Cerebellar cortex (tissue), 1 donor: ENCODE measurements around the gene PHF2.
"Not testable (repeated sequence)": the region's sequence is repeated elsewhere in the genome, so short reads cannot be mapped to it uniquely, and the experiment has no call there.

Experiments used
- DNase-seq: peaks from one replicate; pipeline ENCODE4 v3.0.0-alpha.2; 2015; ENCODE audit warnings: low spot score

Gene PHF2

GRCh38 chr9:93665637-93666438, 89.5 kb downstream of the PHF2 start:
- no peak for DNase-seq

- DNase-seq = not testable (repeated sequence)
Observed at GRCh38 chr9:93666439-93666784, 90.0 kb downstream of the PHF2 start.

- no peak for DNase-seq
Observed at GRCh38 chr9:93667006-93667405, 90.6 kb downstream of the PHF2 start.

GRCh38 chr9:93667627-93668026, 91.2 kb downstream of the PHF2 start:
- DNase-seq = no peak

GRCh38 chr9:93668261-93668871, 92.0 kb downstream of the PHF2 start:
- no peak for DNase-seq

- no peak for DNase-seq
Observed at GRCh38 chr9:93669116-93669957, 93.0 kb downstream of the PHF2 start.

- no peak for DNase-seq
Observed at GRCh38 chr9:93669958-93670207, 93.5 kb downstream of the PHF2 start.

- DNase-seq = no peak
Observed at GRCh38 chr9:93670208-93671019, 94.0 kb downstream of the PHF2 start.

GRCh38 chr9:93671020-93671338, 94.6 kb downstream of the PHF2 start:
- DNase-seq = no peak

GRCh38 chr9:93672330-93673020, 96.1 kb downstream of the PHF2 start:
- not testable (repeated sequence) for DNase-seq

GRCh38 chr9:93673021-93673838, 96.8 kb downstream of the PHF2 start:
- no peak for DNase-seq

GRCh38 chr9:93673839-93674334, 97.5 kb downstream of the PHF2 start:
- no peak for DNase-seq

- DNase-seq = no peak
Observed at GRCh38 chr9:93674580-93675335, 98.4 kb downstream of the PHF2 start.

- DNase-seq = no peak
Observed at GRCh38 chr9:93675336-93676150, 99.2 kb downstream of the PHF2 start.

GRCh38 chr9:93676310-93677047, 100.1 kb downstream of the PHF2 start:
- DNase-seq = no peak

GRCh38 chr9:93677048-93677571, 100.7 kb downstream of the PHF2 start:
- no peak for DNase-seq

GRCh38 chr9:93677641-93678136, 101.3 kb downstream of the PHF2 start:
- no peak for DNase-seq
